MM.1S (cell line): ENCODE data around the gene RREB1.
A peak's percentile ranks its signal among the peaks of the same experiment; 100 is the strongest.

Experiments
- DNase-seq: peaks from one replicate; pipeline ENCODE4 v3.0.0-alpha.2; 2015
- H2AFZ ChIP-seq: fragments of 300-600 bp; sonication (generic); 2 replicates; pipeline ENCODE4 v1.6.0; 2016; ENCODE audit warnings: antibody characterized with exemption, low read length
- H3F3A ChIP-seq: fragments of 300-600 bp; sonication (generic); 2 replicates; pipeline ENCODE4 v1.6.1; 2016; ENCODE audit warnings: mild to moderate bottlenecking, antibody characterized with exemption, low read length, moderate library complexity, mixed read lengths; ENCODE audit not compliant: insufficient read depth
- H3K27ac ChIP-seq: fragments of 300-600 bp; sonication (generic); 2 replicates; pipeline ENCODE4 v1.5.1; 2016; ENCODE audit warnings: mild to moderate bottlenecking, low read length
- H3K27me3 ChIP-seq: fragments of 300-600 bp; sonication (generic); replicated peaks from 2 replicates; pipeline ENCODE4 v1.6.0; 2016; ENCODE audit warnings: low read length; ENCODE audit not compliant: insufficient read depth
- H3K36me3 ChIP-seq: fragments of 300-600 bp; sonication (generic); replicated peaks from 2 replicates; pipeline ENCODE4 v1.6.1; 2016; ENCODE audit warnings: mild to moderate bottlenecking, low read length, mixed read lengths; ENCODE audit not compliant: insufficient read depth
- H3K4me1 ChIP-seq: fragments of 300-600 bp; sonication (generic); 2 replicates; pipeline ENCODE4 v1.6.1; 2016; ENCODE audit warnings: low read length, mixed read lengths
- H3K4me2 ChIP-seq: fragments of 300-600 bp; sonication (generic); 2 replicates; pipeline ENCODE4 v1.6.0; 2016; ENCODE audit warnings: low read depth, low read length
- H3K4me3 ChIP-seq: fragments of 300-600 bp; sonication (generic); 2 replicates; pipeline ENCODE4 v1.5.1; 2016; ENCODE audit warnings: low read length, mixed read lengths
- H3K79me2 ChIP-seq: fragments of 300-600 bp; sonication (generic); 2 replicates; pipeline ENCODE4 v1.6.1; 2016; ENCODE audit warnings: mixed run types, low read length, mixed read lengths
- H3K9ac ChIP-seq: fragments of 300-600 bp; sonication (generic); 2 replicates; pipeline ENCODE4 v1.6.1; 2016; ENCODE audit warnings: low read length, mixed read lengths
- H3K9me2 ChIP-seq: fragments of 300-600 bp; sonication (generic); replicated peaks from 2 replicates; pipeline ENCODE4 v1.6.1; 2016; ENCODE audit warnings: mild to moderate bottlenecking, low read length, mixed read lengths; ENCODE audit not compliant: insufficient read depth
- H3K9me3 ChIP-seq: fragments of 300-600 bp; sonication (generic); replicated peaks from 2 replicates; pipeline ENCODE4 v1.6.1; 2016; ENCODE audit warnings: mild to moderate bottlenecking, low read length, mixed read lengths; ENCODE audit not compliant: insufficient read depth
- H4K20me1 ChIP-seq: fragments of 300-600 bp; sonication (generic); 2 replicates; pipeline ENCODE4 v1.6.1; 2016; ENCODE audit warnings: mild to moderate bottlenecking, low read length, moderate library complexity, mixed read lengths; ENCODE audit not compliant: insufficient read depth
- CTCF ChIP-seq: fragments of 300-600 bp; sonication (generic); IDR thresholded peaks from 2 replicates; pipeline ENCODE4 v1.5.1; 2016; ENCODE audit warnings: antibody characterized with exemption, low read length, mixed read lengths
- EZH2 ChIP-seq: fragments of 300-600 bp; sonication (generic); optimal IDR thresholded peaks from 2 replicates; pipeline ENCODE3; 2017; ENCODE audit warnings: low read depth, mild to moderate bottlenecking, antibody characterized with exemption, low read length, mixed read lengths
- EZH2phosphoT487 ChIP-seq: fragments of 300-600 bp; sonication (generic); IDR thresholded peaks from 2 replicates; pipeline ENCODE4 v1.6.1; 2018; ENCODE audit warnings: antibody characterized with exemption, low read length

The RREB1 gene

GRCh38 chr6:7193122-7193521 lies 85.4 kb downstream of the RREB1 start:
- no peaks in the 10 kb centered on the region for H3K9me2 ChIP-seq
- no peak for TF ChIP-seq CTCF
- no peak for TF ChIP-seq EZH2phosphoT487
- no peak for TF ChIP-seq EZH2
- H3K4me3 ChIP-seq = no peak overlapping the region
- H3K4me2 ChIP-seq = no peak overlapping the region
- H3F3A ChIP-seq = peaks cover 8% of the 10 kb centered on the region
- H2AFZ ChIP-seq = no peak overlapping the region
- no peaks in the 10 kb centered on the region for H3K36me3 ChIP-seq
- no peaks in the 10 kb centered on the region; the same call in 1 of the 2 replicates for H3K79me2 ChIP-seq
- no peaks in the 10 kb centered on the region for H3K27me3 ChIP-seq
- no peak overlapping the region for H3K9ac ChIP-seq
- H3K27ac ChIP-seq = no peak overlapping the region
- H3K9me3 ChIP-seq = no peaks in the 10 kb centered on the region
- H3K4me1 ChIP-seq = peaks cover 8% of the 10 kb centered on the region
- H4K20me1 ChIP-seq = no peaks in the 10 kb centered on the region
- DNase-seq = no peak

GRCh38 chr6:7194657-7195056 lies 86.9 kb downstream of the RREB1 start:
- Histone ChIP-seq H4K20me1 (no peaks in the 10 kb centered on the region), H3K36me3 (no peaks in the 10 kb centered on the region), H3K27me3 (no peaks in the 10 kb centered on the region), H3F3A (no peaks in the 10 kb centered on the region), H3K9ac (no peak overlapping the region), H3K27ac (no peak overlapping the region), H3K9me2 (no peaks in the 10 kb centered on the region), H3K4me2 (no peak overlapping the region), H3K4me1 (no peaks in the 10 kb centered on the region), H3K4me3 (no peak overlapping the region), H3K79me2 (no peaks in the 10 kb centered on the region; the same call in 1 of the 2 replicates), H2AFZ (no peak overlapping the region), H3K9me3 (no peaks in the 10 kb centered on the region)
- TF ChIP-seq EZH2 (no peak), EZH2phosphoT487 (no peak), CTCF (no peak)
- no peak for DNase-seq

GRCh38 chr6:7195339-7196018 lies 87.7 kb downstream of the RREB1 start:
- Histone ChIP-seq H3K9me2 (no peaks in the 10 kb centered on the region), H3K4me3 (no peak overlapping the region), H3K79me2 (no peaks in the 10 kb centered on the region; the same call in 1 of the 2 replicates), H3K36me3 (no peaks in the 10 kb centered on the region), H4K20me1 (no peaks in the 10 kb centered on the region), H3K27ac (peak overlapping the region; percentile 2; the same call in 1 of the 2 replicates), H3K9ac (no peak overlapping the region), H3K4me1 (no peaks in the 10 kb centered on the region), H2AFZ (no peak overlapping the region), H3K4me2 (peak overlapping the region; percentile 24; the same call in 1 of the 2 replicates), H3K27me3 (no peaks in the 10 kb centered on the region), H3F3A (no peaks in the 10 kb centered on the region; the same call in 1 of the 2 replicates), H3K9me3 (no peaks in the 10 kb centered on the region)
- DNase-seq = no peak
- no peak for TF ChIP-seq EZH2phosphoT487

GRCh38 chr6:7196019-7196402 lies 88.2 kb downstream of the RREB1 start:
- Histone ChIP-seq H3K4me2 (peak overlapping the region; percentile 24; the same call in 1 of the 2 replicates), H3K9me2 (no peaks in the 10 kb centered on the region), H3K27me3 (no peaks in the 10 kb centered on the region), H4K20me1 (no peaks in the 10 kb centered on the region), H3K4me3 (no peak overlapping the region), H3K9ac (no peak overlapping the region), H3K36me3 (no peaks in the 10 kb centered on the region), H3K9me3 (no peaks in the 10 kb centered on the region), H3K4me1 (no peaks in the 10 kb centered on the region), H3F3A (no peaks in the 10 kb centered on the region; the same call in 1 of the 2 replicates), H2AFZ (no peak overlapping the region), H3K27ac (peak overlapping the region; percentile 2; the same call in 1 of the 2 replicates), H3K79me2 (no peaks in the 10 kb centered on the region; the same call in 1 of the 2 replicates)
- peak; percentile 26 for DNase-seq
- TF ChIP-seq EZH2phosphoT487 (no peak), CTCF (no peak), EZH2 (no peak)
